ENCODE data around the gene DDX39B. TPM values are rescaled to one million over a fixed set of nuclear protein-coding genes. Genes with fewer than 3 reads are reported as not detected.

Gene DDX39B
- total RNA-seq, 1 donor from 2014 or later: 294 TPM

- Mint-ChIP-seq H3K27ac (ENCODE audit: unreplicated experiment) (no peak overlapping the region), H3K4me1 (ENCODE audit: low read depth, unreplicated experiment) (peaks cover 12% of the 10 kb centered on the region), H3K4me3 (ENCODE audit: unreplicated experiment) (no peak overlapping the region), H3K27me3 (ENCODE audit: low read depth, unreplicated experiment) (peaks cover 15% of the 10 kb centered on the region), H3K9me3 (ENCODE audit: unreplicated experiment) (no peaks in the 10 kb centered on the region), H3K36me3 (ENCODE audit: low read depth, unreplicated experiment) (no peaks in the 10 kb centered on the region)
- Histone ChIP-seq H3K27me3 (ENCODE audit: insufficient read depth, low read length) (peaks cover 3% of the 10 kb centered on the region), H3K79me2 (ENCODE audit: insufficient read depth, low read length) (no peaks in the 10 kb centered on the region), H3K9me3 (ENCODE audit: insufficient read depth, low read depth, low read length) (no peaks in the 10 kb centered on the region), H3K4me2 (ENCODE audit: low read length) (no peak overlapping the region), H4K20me1 (ENCODE audit: insufficient read depth, low read length) (no peaks in the 10 kb centered on the region), H3K27ac (ENCODE audit: low read depth, low read length) (no peak overlapping the region), H2AFZ (ENCODE audit: low read depth, low read length) (no peak overlapping the region), H3K4me1 (ENCODE audit: insufficient read depth, low read length) (peaks cover 11% of the 10 kb centered on the region), H3K4me3 (ENCODE audit: insufficient read depth, low read depth, low read length) (no peak overlapping the region), H3K36me3 (ENCODE audit: insufficient read depth, low read length) (no peaks in the 10 kb centered on the region), H3K9ac (ENCODE audit: low read length) (no peak overlapping the region)
- DNase-seq (ENCODE audit: low read depth) (no peak), FAIRE-seq (no peak)
- TF ChIP-seq EZH2 (IDR thresholded peaks at IDR 0.05; ENCODE audit: insufficient read depth, low read length): no peak
Measured at GRCh38 chr6:31578184-31579118, 36.6 kb upstream of the DDX39B start.

DNA sequence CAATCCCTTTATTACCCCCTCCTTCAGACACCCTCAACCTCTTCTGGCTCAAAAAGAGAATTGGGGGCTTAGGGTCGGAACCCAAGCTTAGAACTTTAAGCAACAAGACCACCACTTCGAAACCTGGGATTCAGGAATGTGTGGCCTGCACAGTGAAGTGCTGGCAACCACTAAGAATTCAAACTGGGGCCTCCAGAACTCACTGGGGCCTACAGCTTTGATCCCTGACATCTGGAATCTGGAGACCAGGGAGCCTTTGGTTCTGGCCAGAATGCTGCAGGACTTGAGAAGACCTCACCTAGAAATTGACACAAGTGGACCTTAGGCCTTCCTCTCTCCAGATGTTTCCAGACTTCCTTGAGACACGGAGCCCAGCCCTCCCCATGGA, 35.8 kb upstream of the DDX39B start:
- no peak for DNase-seq (ENCODE audit: low read depth)
- Mint-ChIP-seq H3K36me3 (ENCODE audit: low read depth, unreplicated experiment) (no peaks in the 10 kb centered on the region), H3K27me3 (ENCODE audit: low read depth, unreplicated experiment) (peaks cover 18% of the 10 kb centered on the region), H3K4me3 (ENCODE audit: unreplicated experiment) (no peak overlapping the region), H3K27ac (ENCODE audit: unreplicated experiment) (no peak overlapping the region), H3K4me1 (ENCODE audit: low read depth, unreplicated experiment) (peaks cover 15% of the 10 kb centered on the region), H3K9me3 (ENCODE audit: unreplicated experiment) (no peaks in the 10 kb centered on the region)
- no peak for FAIRE-seq
- H3K79me2 ChIP-seq (ENCODE audit: insufficient read depth, low read length): no peaks in the 10 kb centered on the region
- no peak overlapping the region for H2AFZ ChIP-seq (ENCODE audit: low read depth, low read length)
- no peaks in the 10 kb centered on the region for H4K20me1 ChIP-seq (ENCODE audit: insufficient read depth, low read length)
- H3K4me1 ChIP-seq (ENCODE audit: insufficient read depth, low read length): peaks cover 11% of the 10 kb centered on the region
- H3K9me3 ChIP-seq (ENCODE audit: insufficient read depth, low read depth, low read length): no peaks in the 10 kb centered on the region
- no peak overlapping the region for H3K4me2 ChIP-seq (ENCODE audit: low read length)
- H3K9ac ChIP-seq (ENCODE audit: low read length): no peak overlapping the region
- no peaks in the 10 kb centered on the region for H3K36me3 ChIP-seq (ENCODE audit: insufficient read depth, low read length)
- H3K4me3 ChIP-seq (ENCODE audit: insufficient read depth, low read depth, low read length): no peak overlapping the region
- H3K27me3 ChIP-seq (ENCODE audit: insufficient read depth, low read length): peaks cover 3% of the 10 kb centered on the region
- no peak overlapping the region for H3K27ac ChIP-seq (ENCODE audit: low read depth, low read length)
- TF ChIP-seq CTCF (IDR thresholded peaks at IDR 0.05; ENCODE audit: insufficient read depth, low read depth, low read length) (no peak), EZH2 (IDR thresholded peaks at IDR 0.05; ENCODE audit: insufficient read depth, low read length) (no peak)

DNA sequence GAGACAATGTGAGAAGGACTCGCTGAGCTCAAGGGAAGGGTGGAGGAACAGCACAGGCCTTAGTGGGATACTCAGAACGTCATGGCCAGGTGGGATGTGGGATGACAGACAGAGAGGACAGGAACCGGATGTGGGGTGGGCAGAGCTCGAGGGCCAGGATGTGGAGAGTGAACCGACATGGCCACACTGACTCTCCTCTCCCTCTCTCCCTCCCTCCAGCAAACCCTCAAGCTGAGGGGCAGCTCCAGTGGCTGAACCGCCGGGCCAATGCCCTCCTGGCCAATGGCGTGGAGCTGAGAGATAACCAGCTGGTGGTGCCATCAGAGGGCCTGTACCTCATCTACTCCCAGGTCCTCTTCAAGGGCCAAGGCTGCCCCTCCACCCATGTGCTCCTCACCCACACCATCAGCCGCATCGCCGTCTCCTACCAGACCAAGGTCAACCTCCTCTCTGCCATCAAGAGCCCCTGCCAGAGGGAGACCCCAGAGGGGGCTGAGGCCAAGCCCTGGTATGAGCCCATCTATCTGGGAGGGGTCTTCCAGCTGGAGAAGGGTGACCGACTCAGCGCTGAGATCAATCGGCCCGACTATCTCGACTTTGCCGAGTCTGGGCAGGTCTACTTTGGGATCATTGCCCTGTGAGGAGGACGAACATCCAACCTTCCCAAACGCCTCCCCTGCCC, 35.2 kb upstream of the DDX39B start:
- no peak overlapping the region for H3K9ac ChIP-seq (ENCODE audit: low read length)
- H3K27ac ChIP-seq (ENCODE audit: low read depth, low read length): no peak overlapping the region
- DNase-seq (ENCODE audit: low read depth) (no peak), FAIRE-seq (no peak)
- Mint-ChIP-seq H3K36me3 (ENCODE audit: low read depth, unreplicated experiment) (no peaks in the 10 kb centered on the region), H3K9me3 (ENCODE audit: unreplicated experiment) (no peaks in the 10 kb centered on the region), H3K27me3 (ENCODE audit: low read depth, unreplicated experiment) (peaks cover 21% of the 10 kb centered on the region), H3K27ac (ENCODE audit: unreplicated experiment) (no peak overlapping the region), H3K4me1 (ENCODE audit: low read depth, unreplicated experiment) (peaks cover 12% of the 10 kb centered on the region), H3K4me3 (ENCODE audit: unreplicated experiment) (no peak overlapping the region)
- H3K4me2 ChIP-seq (ENCODE audit: low read length): no peak overlapping the region
- no peaks in the 10 kb centered on the region for H3K79me2 ChIP-seq (ENCODE audit: insufficient read depth, low read length)
- no peaks in the 10 kb centered on the region for H3K9me3 ChIP-seq (ENCODE audit: insufficient read depth, low read depth, low read length)
- peaks cover 11% of the 10 kb centered on the region for H3K4me1 ChIP-seq (ENCODE audit: insufficient read depth, low read length)
- H4K20me1 ChIP-seq (ENCODE audit: insufficient read depth, low read length): no peaks in the 10 kb centered on the region
- TF ChIP-seq EZH2 (IDR thresholded peaks at IDR 0.05; ENCODE audit: insufficient read depth, low read length): no peak
- no peak for TF ChIP-seq CTCF (IDR thresholded peaks at IDR 0.05; ENCODE audit: insufficient read depth, low read depth, low read length)
- no peaks in the 10 kb centered on the region for H3K36me3 ChIP-seq (ENCODE audit: insufficient read depth, low read length)
- no peak overlapping the region for H3K4me3 ChIP-seq (ENCODE audit: insufficient read depth, low read depth, low read length)
- H2AFZ ChIP-seq (ENCODE audit: low read depth, low read length): no peak overlapping the region
- H3K27me3 ChIP-seq (ENCODE audit: insufficient read depth, low read length): peaks cover 3% of the 10 kb centered on the region

All from astrocyte (in vitro differentiated cells and primary cell).